HL-60 (cell line): ENCODE measurements around the gene C18orf32.

ENCODE experiments used
- DNase-seq, 2 experiments: peaks; one replicate each; pipeline ENCODE4 v3.0.0-alpha.2; 2010 to 2020; ENCODE audit warnings: low read depth in 1 of 2, low spot score in 1 of 2
- H3K27ac ChIP-seq: fragments of 250-450 bp; sonication (Bioruptor Pico); replicated peaks from 2 replicates; pipeline ENCODE4 v1.5.1; 2020; ENCODE audit warnings: mild to moderate bottlenecking, moderate library complexity
- H3K27me3 ChIP-seq: fragments of 250-450 bp; sonication (Bioruptor Pico); 2 replicates; pipeline ENCODE4 v1.5.1; 2021; ENCODE audit warnings: mild to moderate bottlenecking, moderate library complexity; ENCODE audit not compliant: insufficient read depth, poor library complexity, severe bottlenecking
- H3K4me3 ChIP-seq: replicated peaks from 2 replicates; pipeline ENCODE4 v1.5.1; 2011; ENCODE audit warnings: mild to moderate bottlenecking, control low read depth, low read length; ENCODE audit not compliant: insufficient read depth
- CTCF ChIP-seq: IDR thresholded peaks from one replicate; pipeline ENCODE4 v1.5.1; 2011; ENCODE audit warnings: low read length, control low read depth, inconsistent platforms; ENCODE audit not compliant: insufficient read depth
- GABPA ChIP-seq: IDR thresholded peaks from 2 replicates; pipeline ENCODE4 v1.6.1; 2012; ENCODE audit warnings: low read depth
- POLR2AphosphoS5 ChIP-seq: IDR thresholded peaks from 2 replicates; pipeline ENCODE4 v1.6.1; 2012; ENCODE audit warnings: low read depth
- REST ChIP-seq: IDR thresholded peaks from 2 replicates; pipeline ENCODE4 v1.6.1; 2012; ENCODE audit warnings: low read depth; ENCODE audit not compliant: insufficient replicate concordance
- SPI1 ChIP-seq: IDR thresholded peaks from 2 replicates; pipeline ENCODE4 v1.6.1; 2012; ENCODE audit warnings: low read depth, mild to moderate bottlenecking, borderline replicate concordance

The C18orf32 gene

GRCh38 chr18:49520661-49521145 is 33.7 kb upstream of the C18orf32 start:
- Histone ChIP-seq H3K27ac (no peak overlapping the region), H3K27me3 (no peaks in the 10 kb centered on the region), H3K4me3 (no peak overlapping the region)
- no peak for TF ChIP-seq GABPA
- TF ChIP-seq CTCF, result no peak
- TF ChIP-seq SPI1, result no peak
- TF ChIP-seq REST, result no peak
- TF ChIP-seq POLR2AphosphoS5, result no peak
- no peak for DNase-seq

GRCh38 chr18:49519101-49519971 is 32.3 kb upstream of the C18orf32 start:
- TF ChIP-seq GABPA (no peak), SPI1 (no peak), CTCF (no peak), REST (no peak), POLR2AphosphoS5 (no peak)
- Histone ChIP-seq H3K27ac (no peak overlapping the region), H3K27me3 (no peaks in the 10 kb centered on the region), H3K4me3 (no peak overlapping the region)
- DNase-seq, result no peak

- no peak overlapping the region for H3K27ac ChIP-seq
- H3K4me3 ChIP-seq, result no peak overlapping the region
- H3K27me3 ChIP-seq, result no peaks in the 10 kb centered on the region
- TF ChIP-seq GABPA (no peak), CTCF (no peak), SPI1 (no peak), POLR2AphosphoS5 (no peak), REST (no peak)
- no peak for DNase-seq
Observed at GRCh38 chr18:49517483-49517882, 30.4 kb upstream of the C18orf32 start.
